ENCODE results near the gene LY6G6D.

Gene LY6G6D

DNA sequence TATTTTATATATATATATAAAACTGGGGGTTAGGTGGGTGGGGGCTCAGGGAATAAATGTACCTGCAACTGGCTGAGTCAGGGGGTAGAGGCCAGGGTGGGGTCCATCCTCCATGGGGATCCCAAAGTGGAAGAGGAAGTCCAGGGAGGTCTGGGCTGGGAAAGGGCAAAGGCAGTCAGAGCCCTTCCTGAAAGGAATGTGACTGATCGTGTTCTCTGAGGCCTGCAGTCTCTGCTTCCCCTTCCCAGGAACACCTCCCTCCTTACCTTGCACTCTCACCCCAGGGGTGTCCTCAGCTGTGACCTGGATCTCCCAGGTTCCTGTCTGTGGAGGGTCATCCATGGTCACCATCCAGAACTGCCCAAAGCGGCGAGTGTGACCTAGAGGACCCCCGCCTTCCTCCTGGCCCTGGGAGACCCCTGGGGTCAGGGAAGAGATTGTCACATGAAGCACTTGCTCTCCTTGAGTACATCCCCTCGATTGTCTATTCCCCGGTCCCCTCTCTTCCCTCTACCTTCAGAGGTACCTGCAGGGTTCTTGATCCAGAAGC is 52.0 kb downstream of the LY6G6D start:
- DNase-seq = no peak

All from stimulated activated CD4-positive, alpha-beta T cell treated with anti-CD3 and anti-CD28 coated beads, Interleukin-2, amount 100 ng/mL, for 24 hours (primary cell).